Measurements from ENCODE around the gene MCEMP1. TPM values are rescaled to one million over a fixed set of nuclear protein-coding genes. Genes with fewer than 3 reads are reported as not detected.
"Not testable (repeated sequence)": the region's sequence is repeated elsewhere in the genome, so short reads cannot be mapped to it uniquely, and the experiment has no call there.

Gene MCEMP1
- total RNA-seq, 1 donor from 2014 or later, result not detected

DNA sequence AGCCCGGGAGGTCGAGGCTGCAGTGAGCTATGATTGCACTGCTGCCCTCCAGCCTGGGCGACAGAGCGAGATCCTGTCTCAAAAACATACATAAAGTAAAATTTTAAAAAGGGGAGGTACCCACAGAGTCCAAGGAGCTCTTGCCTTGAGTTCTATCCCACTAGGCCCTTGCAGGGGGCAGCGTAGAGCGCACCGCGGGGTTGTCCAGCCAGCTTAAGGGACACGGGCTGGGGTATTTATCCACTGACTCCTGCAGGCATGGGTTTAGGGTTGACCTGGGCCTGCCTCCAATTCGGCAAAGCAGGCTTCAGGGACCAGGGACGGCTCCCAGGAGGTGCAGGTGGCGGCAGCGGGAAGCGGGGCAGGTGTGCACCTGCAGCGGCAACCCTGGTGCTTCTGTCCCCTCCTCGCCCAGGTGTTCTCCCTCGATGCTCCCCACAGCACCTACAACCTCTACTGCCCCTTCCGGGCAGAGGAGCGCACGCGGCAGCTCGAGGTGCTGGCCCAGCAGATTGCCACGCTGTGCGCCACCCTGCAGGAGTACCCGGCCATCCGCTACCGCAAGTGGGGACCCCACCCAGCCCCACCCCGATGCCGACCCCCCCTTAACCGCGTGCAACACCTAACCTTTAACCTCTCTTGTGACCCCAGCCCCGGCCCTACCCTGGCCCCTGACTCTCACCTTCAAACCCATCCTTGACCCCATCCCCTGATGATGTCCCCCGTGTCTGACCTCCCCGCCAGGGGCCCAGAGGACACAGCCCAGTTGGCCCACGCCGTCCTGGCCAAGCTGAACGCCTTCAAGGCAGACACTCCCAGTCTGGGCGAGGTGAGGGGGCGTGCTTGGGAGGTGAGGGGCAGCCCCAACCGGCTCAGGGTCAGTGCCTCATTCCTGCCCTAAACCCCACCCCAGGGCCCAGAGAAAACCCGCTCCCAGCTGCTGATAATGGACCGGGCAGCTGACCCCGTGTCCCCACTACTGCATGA is 35.3 kb upstream of the MCEMP1 start:
- Mint-ChIP-seq H3K36me3 (ENCODE audit: insufficient read depth) (peaks cover 6% of the 10 kb centered on the region), H3K4me1 (ENCODE audit: low read depth) (no peaks in the 10 kb centered on the region), H3K27ac (no peak overlapping the region), H3K27me3 (no peaks in the 10 kb centered on the region), H3K4me3 (ENCODE audit: low read depth) (no peak overlapping the region), H3K9me3 (ENCODE audit: low read depth) (no peaks in the 10 kb centered on the region)
- TF ChIP-seq CTCF (IDR thresholded peaks at IDR 0.05; ENCODE audit: unreplicated experiment), result peak; percentile 28
- DNase-seq (ENCODE audit: low spot score, unreplicated experiment), result no peak

DNA sequence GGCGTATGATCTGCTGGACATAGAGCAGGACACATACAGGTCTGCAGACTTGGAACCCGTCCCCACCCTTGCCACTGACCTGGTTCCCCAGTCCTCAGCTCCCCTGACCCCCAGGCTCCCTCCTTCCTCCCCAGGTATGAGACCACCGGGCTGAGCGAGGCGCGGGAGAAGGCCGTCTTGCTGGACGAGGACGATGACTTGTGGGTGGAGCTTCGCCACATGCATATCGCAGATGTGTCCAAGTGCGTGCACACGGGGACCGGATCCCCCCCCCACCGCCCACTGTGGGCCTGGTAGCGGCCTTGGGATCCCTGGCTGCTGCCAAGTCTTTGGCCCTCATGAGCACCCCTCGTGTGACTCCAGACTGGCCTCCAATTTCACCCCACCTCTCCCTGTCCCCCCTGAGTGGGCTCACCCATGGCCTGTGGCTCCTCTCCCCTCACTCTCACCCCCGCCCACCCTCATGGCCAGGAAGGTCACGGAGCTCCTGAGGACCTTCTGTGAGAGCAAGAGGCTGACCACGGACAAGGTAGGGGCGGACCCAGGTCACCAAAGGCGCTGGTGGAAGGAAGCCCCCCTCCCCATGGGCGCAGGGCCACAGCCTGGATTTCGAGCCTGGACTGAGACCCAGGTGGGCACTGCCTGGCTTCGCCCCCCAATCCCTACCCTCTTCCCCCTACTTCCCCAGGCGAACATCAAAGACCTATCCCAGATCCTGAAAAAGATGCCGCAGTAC is 34.4 kb upstream of the MCEMP1 start:
- DNase-seq (ENCODE audit: low spot score, unreplicated experiment), result no peak
- TF ChIP-seq CTCF (IDR thresholded peaks at IDR 0.05; ENCODE audit: unreplicated experiment), result no peak
- Mint-ChIP-seq H3K36me3 (ENCODE audit: insufficient read depth) (peaks cover 6% of the 10 kb centered on the region), H3K4me1 (ENCODE audit: low read depth) (no peaks in the 10 kb centered on the region), H3K27ac (no peak overlapping the region), H3K9me3 (ENCODE audit: low read depth) (no peaks in the 10 kb centered on the region), H3K27me3 (no peaks in the 10 kb centered on the region), H3K4me3 (ENCODE audit: low read depth) (no peak overlapping the region)

GRCh38 chr19:7643031-7643415 is 33.9 kb upstream of the MCEMP1 start:
- no peak overlapping the region for H3K4me3 Mint-ChIP-seq (ENCODE audit: low read depth)
- TF ChIP-seq CTCF (IDR thresholded peaks at IDR 0.05; ENCODE audit: unreplicated experiment), result no peak
- no peaks in the 10 kb centered on the region for H3K4me1 Mint-ChIP-seq (ENCODE audit: low read depth)
- no peaks in the 10 kb centered on the region for H3K9me3 Mint-ChIP-seq (ENCODE audit: low read depth)
- H3K27ac Mint-ChIP-seq, result no peak overlapping the region
- H3K27me3 Mint-ChIP-seq, result no peaks in the 10 kb centered on the region
- no peak for DNase-seq (ENCODE audit: low spot score, unreplicated experiment)
- H3K36me3 Mint-ChIP-seq (ENCODE audit: insufficient read depth), result peaks cover 6% of the 10 kb centered on the region

- not testable (repeated sequence) for H3K4me3 Mint-ChIP-seq (ENCODE audit: low read depth); DNase-seq (ENCODE audit: low spot score, unreplicated experiment); H3K27me3 Mint-ChIP-seq; H3K9me3 Mint-ChIP-seq (ENCODE audit: low read depth); H3K36me3 Mint-ChIP-seq (ENCODE audit: insufficient read depth); H3K27ac Mint-ChIP-seq; H3K4me1 Mint-ChIP-seq (ENCODE audit: low read depth)
Measured at GRCh38 chr19:7643629-7644549, 33.0 kb upstream of the MCEMP1 start.

DNA sequence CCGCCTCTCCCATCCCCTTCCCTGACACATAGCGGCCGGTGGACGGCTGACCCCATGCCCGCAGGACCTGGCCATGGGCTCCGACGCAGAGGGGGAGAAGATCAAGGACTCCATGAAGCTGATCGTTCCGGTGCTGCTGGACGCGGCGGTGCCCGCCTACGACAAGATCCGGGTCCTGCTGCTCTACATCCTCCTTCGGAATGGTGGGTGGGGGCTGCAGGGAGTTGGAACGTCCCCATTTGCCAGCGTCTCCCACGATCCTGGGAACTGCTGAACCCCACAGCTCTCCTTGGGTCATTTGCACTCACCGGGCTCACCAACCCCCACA is 32.4 kb upstream of the MCEMP1 start:
- no peak for DNase-seq (ENCODE audit: low spot score, unreplicated experiment)
- H3K4me3 Mint-ChIP-seq (ENCODE audit: low read depth), result no peak overlapping the region
- no peaks in the 10 kb centered on the region for H3K4me1 Mint-ChIP-seq (ENCODE audit: low read depth)
- no peaks in the 10 kb centered on the region for H3K27me3 Mint-ChIP-seq
- no peak for TF ChIP-seq CTCF (IDR thresholded peaks at IDR 0.05; ENCODE audit: unreplicated experiment)
- H3K9me3 Mint-ChIP-seq (ENCODE audit: low read depth), result no peaks in the 10 kb centered on the region
- H3K27ac Mint-ChIP-seq, result no peak overlapping the region
- peaks cover 6% of the 10 kb centered on the region for H3K36me3 Mint-ChIP-seq (ENCODE audit: insufficient read depth)
